Fibroblast of skin of left biceps (primary cell): ENCODE results near the gene PLXNA4.

Experiments used
- DNase-seq, 2 experiments: peaks; one replicate each; pipeline ENCODE4 v3.0.0-alpha.2; 2013; ENCODE audit warnings: low read depth in 2 of 2

The PLXNA4 gene

DNA sequence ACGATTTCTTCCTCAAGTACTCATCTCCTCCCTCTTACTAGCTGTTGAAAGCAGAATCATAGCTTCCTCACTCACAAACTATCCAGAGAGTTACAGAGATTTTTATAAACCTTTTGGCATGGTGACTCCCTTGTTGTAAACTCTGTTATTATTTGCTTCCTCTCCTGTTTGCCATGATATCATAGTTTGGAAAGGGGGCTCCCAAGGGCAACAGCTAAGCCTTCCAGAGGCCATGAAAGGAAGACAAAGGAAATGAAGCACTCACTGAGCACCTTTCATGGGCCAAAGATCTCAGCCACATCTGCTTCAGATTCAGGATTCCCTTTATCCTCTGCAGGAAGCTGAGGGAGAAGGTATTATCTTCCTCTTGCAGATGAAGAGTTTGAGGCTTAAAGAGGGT lies 484.6 kb downstream of the PLXNA4 start:
- DNase-seq = no peak

DNA sequence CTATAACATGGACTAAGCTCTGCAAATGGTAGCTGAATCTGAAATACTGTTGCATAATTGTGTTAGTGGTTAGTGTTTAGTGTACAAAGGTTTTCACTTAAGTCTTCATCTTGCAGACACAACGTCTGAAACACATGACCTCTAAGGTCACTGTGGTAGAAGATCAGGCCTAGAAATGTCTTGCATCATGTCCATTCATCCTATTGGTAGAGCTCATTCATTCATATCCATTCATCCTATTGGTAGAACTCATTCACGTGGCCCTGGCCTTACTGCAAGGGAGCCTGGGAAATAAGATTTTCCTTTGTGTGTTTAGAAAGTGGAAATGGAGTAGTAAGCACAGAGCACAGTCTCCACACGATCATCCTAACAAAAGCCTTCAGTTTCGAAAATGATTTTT lies 485.8 kb downstream of the PLXNA4 start:
- DNase-seq = no peak

DNA sequence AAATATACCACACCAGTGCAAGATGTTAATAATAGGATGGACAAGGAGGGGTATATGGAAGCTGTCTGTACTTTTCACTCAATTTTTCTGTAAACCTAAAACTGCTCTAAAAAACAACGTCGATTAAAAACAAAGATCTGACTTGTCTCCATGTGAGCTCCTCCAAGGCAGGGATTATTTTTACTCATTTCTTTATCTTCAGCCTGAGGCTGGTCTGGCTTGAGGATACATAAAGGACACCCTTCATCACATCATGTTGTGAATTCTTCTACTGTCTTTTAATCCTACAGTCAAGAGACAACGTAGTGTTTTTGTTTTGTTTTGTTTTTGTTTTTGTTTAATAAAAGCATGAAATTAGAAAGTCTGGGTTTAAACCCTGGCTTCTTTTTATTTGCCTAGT lies 486.9 kb downstream of the PLXNA4 start:
- DNase-seq = no peak

DNA sequence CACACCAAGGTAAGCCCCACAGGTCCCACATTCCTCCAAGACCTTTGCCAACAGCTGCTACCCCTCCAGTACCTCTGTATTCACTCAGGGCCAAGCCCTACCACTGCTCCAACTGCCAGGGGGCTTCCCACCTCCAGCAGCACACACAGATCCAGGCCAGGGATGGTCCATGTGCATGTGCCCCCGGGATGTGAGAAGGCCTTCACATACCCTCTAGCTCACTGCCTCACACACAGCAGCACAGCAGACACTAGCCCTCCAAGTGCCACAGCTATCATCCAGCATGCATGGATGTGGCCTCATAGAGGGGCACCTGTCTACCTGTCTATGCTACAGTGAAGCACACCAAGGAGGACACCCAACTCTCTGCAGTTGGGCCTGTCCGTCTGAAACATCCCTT lies 488.8 kb downstream of the PLXNA4 start:
- no peak for DNase-seq

DNA sequence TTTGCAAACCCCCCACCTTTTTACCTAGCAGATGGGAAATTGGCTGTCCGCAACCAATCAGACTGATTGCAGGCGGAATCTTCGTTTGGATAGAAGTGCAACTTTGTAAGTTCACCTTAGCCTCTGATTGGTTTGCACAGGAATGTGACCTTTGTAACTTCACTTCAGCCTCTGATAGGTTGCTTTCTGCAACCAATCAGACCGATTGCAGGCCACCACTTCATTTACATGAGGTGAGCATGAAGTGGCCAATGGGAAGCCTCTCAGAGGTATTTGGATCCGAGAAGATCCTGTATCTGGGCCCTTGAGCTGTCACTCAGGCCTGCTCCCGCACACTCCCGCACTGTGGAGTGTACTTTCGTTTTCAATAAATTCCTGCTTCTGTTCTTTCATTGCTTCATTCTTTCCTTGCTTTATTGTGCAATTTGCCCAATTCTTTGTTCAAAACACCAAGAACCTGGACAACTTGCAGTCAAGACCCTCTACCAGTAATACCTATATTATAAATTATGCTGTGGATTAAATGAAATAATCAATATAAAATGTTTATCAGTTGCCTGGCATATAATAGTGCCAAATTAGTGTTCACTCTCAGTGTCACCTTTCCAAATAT lies 491.4 kb downstream of the PLXNA4 start:
- DNase-seq = no peak

DNA sequence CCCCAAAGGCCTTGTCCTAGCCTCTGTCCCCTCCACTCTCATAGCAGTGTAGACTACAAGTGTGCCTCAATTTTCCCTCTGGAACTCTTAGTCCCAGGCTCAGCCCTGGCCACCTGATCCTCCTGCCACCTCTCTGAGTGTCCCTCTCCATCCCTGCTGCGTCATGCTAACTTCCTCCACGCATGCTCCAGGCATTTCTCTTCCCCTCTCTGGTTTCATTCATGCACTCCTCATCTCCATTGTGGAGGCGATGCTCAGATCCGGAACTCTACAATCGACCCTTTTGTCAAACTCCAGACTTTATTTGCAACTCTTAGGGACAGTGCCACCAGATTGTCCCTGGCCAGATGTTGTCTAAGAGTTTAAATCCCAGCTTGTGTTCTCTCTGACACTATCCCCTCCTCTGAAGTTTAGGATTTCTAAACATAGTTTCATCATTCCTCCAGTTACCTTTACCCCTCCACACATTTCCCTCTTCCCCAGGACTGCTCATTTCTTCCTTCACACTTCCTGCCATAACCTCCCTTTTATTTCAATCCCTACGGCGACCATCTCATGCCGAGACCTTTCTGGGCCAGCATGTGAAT lies 492.6 kb downstream of the PLXNA4 start:
- DNase-seq = no peak

DNA sequence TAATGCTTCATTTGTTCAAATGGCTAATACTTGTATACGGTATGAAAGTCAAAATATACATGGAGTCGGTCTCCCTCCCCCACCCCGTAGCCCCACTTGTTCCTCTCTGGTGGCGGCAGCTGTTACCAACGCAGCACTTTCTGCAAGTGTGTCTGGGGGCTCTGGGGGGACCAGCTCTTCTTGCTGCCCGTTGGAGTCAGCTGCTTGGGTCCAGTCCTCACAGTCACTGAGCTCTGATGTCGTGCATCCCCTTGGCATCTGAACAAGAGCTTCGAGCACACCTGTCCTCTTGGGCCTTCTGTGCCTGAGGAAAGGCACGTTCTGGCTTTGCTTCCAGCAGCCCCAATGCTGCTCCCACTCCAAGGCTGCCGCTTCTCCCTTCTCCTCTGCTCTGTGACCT lies 493.1 kb downstream of the PLXNA4 start:
- DNase-seq = no peak

DNA sequence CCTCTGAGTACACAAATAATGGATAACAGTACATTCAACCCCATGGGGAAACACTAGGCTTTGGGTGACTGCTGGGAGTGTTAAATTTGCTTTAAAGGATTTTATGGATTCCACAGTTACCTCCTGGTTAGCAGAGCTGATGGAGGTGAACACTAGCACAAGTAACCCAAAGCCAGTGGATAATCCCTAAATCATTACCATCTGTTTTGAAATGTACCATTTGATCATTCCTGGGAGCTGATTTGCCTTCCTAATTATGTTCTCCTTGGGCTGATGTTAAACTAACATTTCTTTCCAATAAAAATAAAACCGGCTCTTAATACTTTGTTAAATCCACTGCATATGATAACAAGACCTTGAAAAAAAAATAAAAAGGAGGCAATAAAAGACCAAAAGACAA lies 493.9 kb downstream of the PLXNA4 start:
- peak in 1 of 2 experiments; percentile 31 for DNase-seq

DNA sequence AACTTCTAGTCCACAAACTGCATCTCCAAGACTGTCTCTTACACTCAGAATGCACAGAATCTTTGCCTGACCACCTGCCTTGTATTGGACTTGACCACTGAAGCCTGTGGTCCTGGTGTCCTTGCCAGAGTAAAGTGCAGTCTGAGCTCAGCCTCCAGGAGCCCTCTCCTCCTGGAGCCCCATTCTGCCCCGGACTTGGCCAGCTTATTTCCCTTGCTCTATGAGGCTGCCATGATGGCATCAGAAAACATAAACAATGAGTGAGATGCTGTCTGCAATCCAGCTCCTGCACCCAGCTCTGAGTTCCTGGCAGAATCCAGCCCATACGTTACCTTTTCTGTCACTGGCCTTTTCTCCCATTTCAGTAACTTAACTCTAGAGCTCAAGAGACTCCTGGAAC lies 494.6 kb downstream of the PLXNA4 start:
- no peak for DNase-seq

DNA sequence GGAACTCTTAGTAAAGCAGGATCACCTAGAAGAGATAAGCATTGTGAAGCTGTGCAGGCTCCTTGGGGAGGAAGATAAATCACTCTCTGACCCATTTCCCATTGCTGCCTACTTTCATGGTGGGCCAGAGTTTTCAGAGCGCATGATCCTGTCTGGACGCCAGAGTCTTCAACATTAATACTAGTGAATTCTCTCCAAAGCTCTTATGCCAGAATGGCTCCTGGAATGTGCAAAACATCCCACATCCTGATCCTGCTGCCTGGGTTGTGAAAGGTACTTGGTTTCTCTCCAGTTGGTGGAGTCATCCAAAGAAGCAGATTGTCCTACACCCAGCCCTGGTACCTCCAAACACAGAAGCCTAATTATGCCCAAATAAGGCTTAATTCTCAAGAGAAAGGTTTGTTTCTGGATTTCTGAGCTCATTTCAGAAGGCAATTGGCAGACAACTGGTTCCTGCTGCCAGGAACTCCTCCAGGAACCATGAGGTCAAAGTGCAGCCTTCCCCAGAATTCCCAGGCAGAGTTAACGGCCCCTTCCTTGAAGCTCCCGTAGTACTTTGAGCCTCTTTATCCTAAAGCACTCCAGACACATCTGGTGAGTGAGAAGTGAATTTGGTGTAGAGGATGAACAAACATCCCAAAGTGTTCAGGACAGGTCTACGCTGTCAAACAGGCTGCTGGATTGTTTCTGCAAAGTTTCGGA lies 495.2 kb downstream of the PLXNA4 start:
- DNase-seq = peak; percentile 85

DNA sequence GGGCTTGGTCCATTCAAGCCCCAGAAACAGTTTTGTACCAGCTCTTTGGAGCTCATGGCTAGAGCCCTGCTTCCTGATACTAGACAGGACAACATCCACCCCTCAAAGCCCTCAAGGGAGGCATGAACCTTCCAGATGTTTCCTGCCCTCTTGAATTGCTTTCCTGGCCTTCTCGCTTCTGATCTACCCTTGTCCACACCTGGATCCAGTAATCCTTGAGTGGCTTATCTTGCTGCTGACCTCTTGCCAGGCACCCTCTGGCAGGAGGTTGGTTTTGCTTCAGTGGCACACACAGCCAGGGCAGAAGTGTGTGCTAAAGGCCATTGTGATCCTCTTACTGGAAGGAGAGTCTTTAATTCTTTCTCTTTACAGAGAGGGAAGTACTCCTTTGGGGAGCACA lies 495.8 kb downstream of the PLXNA4 start:
- no peak for DNase-seq

DNA sequence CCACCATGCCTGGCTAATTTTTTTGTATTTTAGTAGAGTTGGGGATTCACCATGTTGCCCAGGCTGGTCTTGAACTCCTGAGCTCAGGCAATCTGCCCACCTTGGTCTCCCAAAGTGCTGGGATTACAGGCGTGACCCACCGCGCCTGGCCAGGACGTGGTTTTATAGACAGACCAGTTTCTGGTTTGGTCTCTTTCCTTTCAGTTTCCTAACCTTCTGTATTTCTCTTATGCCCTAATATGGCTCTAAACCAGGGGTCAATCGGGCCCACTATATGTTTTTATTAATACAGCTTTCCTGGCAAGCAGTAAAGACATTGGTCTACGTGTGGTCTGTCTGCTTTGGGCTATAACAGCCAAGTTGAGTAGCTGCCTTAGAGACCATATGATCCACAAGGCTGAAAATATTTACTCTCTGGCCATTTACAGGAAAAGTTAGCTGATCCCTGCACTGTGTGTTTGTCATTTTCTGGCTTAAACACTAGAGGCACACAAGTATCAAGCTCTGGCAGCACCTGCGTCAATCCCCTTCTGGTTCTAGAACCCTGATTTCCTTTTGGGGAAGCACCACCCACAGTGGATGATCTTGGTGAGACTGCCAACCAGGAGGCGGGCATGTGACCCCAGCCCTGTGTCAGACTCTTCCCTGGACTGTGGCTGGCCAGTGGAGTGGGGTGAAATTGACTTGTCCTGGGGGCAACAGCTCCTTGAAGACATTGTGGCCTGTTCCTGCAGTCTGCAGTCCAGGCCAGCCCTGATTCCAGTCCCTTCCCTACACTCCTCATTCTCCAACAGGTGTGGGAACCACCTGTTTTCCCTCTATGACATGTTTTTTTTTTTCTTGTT lies 497.2 kb downstream of the PLXNA4 start:
- no peak for DNase-seq

DNA sequence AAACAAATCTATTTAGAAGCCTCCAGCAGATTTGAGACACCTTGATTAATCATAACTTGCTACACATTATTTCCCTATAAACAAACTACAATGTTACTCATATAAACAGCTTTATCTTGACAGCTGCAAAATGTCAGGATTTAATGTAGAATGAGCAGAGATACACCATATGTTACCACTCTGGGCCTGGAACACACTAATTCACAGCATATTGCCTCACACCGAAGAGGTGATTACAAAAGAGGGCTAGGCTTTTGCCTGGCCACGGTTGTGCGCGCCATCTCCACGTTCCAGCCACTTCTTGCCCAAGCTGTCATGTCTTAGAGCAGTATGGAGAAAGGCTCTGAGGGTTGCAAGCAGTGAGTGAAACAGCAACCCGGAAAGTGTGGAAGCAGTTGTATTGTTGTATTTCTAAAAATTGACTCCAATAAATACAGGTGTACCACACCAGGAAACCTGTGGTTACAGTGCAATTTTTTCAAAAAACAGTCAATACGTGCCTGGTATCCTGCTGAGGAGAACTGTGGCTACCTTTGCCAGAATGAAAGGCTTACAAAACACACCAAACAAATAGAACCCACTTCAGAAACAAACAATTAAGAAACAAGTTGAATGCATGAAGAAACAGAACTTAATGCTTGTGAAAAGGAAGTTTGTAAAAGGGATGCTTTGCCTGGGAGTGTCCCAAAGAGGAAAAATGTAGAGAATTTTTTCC lies 498.1 kb downstream of the PLXNA4 start:
- DNase-seq = peak in 1 of 2 experiments; percentile 29

DNA sequence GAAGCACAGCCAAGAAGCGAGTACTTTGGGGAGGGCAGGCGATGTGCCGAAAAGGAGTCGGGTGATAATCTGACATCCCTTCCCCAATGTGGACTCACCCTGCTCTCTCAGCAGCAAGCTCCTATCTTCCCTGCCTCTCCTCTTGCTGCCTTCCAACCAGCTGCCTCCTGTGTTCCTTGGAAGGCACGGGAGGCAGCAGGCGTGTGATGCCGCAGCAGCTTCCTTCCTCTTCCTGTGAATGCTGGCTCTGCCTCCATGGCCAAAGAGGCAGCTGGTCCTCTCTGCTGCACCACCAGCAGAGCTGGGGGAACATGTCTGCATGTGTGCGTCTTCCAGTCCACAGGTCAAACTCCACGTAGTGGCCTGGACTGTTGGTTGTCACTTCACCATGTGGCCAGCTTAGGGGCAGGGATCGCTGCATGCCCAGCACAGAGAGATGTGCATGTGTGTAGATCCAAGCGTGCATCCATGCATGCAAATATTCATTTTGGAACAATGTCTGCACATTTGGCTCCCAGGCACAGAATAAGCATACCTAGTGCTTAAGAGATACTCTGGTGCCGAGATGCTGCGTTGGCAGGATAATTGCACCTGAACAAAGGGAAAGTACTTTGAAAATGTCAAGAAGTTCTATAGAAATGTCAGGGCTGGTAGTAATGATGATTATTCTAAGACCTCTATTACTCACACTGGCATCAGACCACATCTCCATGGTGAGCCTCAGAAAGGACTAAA lies 499.8 kb downstream of the PLXNA4 start:
- no peak for DNase-seq

DNA sequence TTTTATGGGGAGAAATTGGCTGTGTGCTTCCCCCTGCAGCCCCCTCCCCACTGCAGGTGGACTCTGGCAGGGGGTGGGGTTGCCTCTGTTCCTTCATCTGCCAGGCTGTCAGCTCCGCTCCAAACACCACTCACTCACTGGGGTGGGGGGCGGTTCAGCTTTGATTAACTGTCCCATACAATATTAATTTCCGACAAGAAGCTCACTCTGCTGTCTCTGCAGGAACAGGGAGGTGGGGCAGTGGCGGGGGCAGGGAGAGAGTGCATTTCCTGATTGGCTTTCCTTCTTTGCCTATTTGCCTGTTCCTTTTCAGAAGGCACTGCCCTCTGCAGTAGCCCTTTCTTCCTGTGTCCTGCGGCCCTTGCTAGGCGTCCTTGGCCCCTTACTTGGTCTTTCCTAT lies 500.8 kb downstream of the PLXNA4 start:
- no peak for DNase-seq

DNA sequence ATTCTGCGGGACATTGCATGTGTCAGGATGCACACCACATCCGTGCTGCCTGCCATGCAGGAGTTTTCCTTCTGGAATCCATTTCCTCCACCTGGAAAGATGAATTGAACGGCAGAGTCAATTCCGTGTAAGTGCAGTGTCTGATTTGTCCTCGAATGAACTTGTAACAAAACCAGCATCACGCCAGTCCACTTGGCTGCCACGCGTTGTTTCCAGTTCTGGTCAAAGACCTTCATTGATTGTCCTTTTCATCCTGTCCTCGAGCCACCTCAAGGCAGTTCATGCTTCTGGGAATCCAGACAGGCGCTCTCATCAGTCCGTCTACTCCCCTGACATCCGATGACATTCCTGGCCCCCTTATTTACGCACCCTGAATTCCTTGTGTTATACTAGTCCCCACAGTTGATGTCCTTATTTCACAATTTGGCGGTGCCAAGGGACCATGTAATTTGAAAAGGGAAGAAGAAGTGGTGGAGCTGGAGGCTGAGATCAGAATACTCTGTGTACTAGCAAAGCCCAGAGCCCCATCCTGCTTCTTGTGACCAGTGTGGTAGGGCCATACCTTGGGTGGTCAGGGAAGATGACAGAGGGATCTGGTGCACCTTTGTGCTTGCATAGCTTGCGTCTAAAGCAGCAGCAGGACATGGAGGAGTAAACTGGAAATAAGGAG lies 502.2 kb downstream of the PLXNA4 start:
- DNase-seq = no peak
